ENCODE results near the gene ZNF277. TPM values are rescaled to one million over a fixed set of nuclear protein-coding genes. Genes with fewer than 3 reads are reported as not detected.

Gene ZNF277
- total RNA-seq, 4 donors from 2014 or later, result 17.1 to 38.4 (median 29.5) TPM

DNA sequence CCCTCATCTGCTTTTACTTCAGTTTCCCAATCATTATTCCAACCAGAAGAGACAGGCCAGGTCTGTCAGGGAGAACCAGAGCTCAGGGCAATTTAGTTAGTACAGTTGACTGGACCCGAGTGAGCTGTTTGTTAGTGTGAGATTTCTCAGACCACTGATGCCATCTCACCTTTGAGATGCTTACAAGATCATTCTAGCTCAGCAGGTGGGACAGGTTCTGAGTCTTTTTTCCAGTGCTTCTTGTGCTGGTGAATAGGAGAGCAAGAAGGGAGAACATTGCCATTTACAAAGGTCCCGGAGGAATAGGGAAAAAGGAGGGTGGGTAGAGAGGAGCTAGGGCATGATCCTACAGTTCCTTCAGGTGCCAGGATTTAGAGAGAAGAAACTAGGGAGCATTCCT, 131.4 kb downstream of the ZNF277 start:
- H3K27ac ChIP-seq, result no peak overlapping the region
- H3K4me1 ChIP-seq, result no peaks in the 10 kb centered on the region
- no peak for ATAC-seq
- peaks cover 0 to under 1% (median 0%) of the 10 kb centered on the region in 3 donors for H3K9me3 ChIP-seq
- no peaks in the 10 kb centered on the region for H3K27me3 ChIP-seq
- TF ChIP-seq POLR2AphosphoS5 (IDR thresholded peaks at IDR 0.05) (no peak), EP300 (IDR thresholded peaks at IDR 0.05) (no peak)
- WGBS, 2 donors (ENCODE audit: low coverage in 1 of 2), result 100% methylated on average over 1 of the region's 2 CpGs; no CpG with 5 or more reads in 1 of the 2 donors
- H3K4me3 ChIP-seq, result no peak overlapping the region
- H3K36me3 ChIP-seq, result peaks cover 0 to 81% of the 10 kb centered on the region in 2 donors

DNA sequence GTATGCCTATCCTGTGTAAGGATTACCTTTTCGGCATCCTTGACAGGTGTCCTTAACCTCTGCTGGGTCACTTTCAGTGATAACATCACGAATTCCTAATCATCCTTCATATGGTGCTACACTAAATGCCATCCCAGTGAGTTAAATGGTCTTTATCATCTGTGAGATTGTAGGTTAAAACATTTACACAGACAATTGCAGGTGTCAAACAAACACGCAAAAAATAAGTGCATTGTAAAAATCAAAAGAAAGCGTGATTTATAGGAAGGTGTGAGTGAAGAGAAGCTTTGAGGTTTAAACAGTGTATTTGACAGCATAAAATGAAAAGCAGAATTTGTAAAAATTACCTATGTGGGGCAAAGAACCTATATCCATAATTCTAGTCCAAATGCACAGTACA, 132.3 kb downstream of the ZNF277 start:
- TF ChIP-seq, protein P1, sequence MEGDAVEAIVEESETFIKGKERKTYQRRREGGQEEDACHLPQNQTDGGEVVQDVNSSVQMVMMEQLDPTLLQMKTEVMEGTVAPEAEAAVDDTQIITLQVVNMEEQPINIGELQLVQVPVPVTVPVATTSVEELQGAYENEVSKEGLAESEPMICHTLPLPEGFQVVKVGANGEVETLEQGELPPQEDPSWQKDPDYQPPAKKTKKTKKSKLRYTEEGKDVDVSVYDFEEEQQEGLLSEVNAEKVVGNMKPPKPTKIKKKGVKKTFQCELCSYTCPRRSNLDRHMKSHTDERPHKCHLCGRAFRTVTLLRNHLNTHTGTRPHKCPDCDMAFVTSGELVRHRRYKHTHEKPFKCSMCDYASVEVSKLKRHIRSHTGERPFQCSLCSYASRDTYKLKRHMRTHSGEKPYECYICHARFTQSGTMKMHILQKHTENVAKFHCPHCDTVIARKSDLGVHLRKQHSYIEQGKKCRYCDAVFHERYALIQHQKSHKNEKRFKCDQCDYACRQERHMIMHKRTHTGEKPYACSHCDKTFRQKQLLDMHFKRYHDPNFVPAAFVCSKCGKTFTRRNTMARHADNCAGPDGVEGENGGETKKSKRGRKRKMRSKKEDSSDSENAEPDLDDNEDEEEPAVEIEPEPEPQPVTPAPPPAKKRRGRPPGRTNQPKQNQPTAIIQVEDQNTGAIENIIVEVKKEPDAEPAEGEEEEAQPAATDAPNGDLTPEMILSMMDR (IDR thresholded peaks at IDR 0.05), result no peak
- no peak for TF ChIP-seq POLR2A (IDR thresholded peaks at IDR 0.05)
- no peak for TF ChIP-seq POLR2AphosphoS5 (IDR thresholded peaks at IDR 0.05)
- TF ChIP-seq EP300 (IDR thresholded peaks at IDR 0.05), result no peak
- Histone ChIP-seq H3K9me3 (peaks cover 0 to 8% (median 0%) of the 10 kb centered on the region in 3 donors), H3K4me3 (no peak overlapping the region), H3K27ac (no peak overlapping the region), H3K4me1 (no peaks in the 10 kb centered on the region), H3K27me3 (no peaks in the 10 kb centered on the region), H3K36me3 (peaks cover 0 to 84% of the 10 kb centered on the region in 2 donors)
- WGBS, 2 donors (ENCODE audit: low coverage in 1 of 2), result 98% methylated on average over 4 of the region's 4 CpGs
- no peak for ATAC-seq

DNA sequence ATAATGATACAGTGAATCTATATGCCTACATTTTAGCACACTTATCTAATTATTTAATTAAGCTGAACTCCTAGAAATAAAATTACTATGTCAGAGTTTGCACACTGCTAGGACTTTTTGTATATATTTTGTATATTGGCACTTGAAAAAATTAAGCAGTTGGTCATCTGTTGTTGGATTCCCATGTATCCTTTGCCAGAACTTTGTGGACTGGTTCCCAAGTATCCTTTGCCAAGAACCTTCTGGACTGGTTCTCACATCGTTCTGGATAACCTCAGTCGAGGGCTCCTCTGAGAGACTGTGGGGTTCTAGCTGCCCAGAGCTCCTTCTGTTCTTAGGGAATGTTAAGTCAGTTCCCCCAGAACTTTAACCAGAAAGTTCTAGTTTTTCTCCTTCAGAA, 135.0 kb downstream of the ZNF277 start:
- Histone ChIP-seq H3K27me3 (no peaks in the 10 kb centered on the region), H3K27ac (no peak overlapping the region)
- 56 to 67% methylated on average over 2 of the region's 2 CpGs for WGBS, 2 donors (ENCODE audit: low coverage in 1 of 2)

DNA sequence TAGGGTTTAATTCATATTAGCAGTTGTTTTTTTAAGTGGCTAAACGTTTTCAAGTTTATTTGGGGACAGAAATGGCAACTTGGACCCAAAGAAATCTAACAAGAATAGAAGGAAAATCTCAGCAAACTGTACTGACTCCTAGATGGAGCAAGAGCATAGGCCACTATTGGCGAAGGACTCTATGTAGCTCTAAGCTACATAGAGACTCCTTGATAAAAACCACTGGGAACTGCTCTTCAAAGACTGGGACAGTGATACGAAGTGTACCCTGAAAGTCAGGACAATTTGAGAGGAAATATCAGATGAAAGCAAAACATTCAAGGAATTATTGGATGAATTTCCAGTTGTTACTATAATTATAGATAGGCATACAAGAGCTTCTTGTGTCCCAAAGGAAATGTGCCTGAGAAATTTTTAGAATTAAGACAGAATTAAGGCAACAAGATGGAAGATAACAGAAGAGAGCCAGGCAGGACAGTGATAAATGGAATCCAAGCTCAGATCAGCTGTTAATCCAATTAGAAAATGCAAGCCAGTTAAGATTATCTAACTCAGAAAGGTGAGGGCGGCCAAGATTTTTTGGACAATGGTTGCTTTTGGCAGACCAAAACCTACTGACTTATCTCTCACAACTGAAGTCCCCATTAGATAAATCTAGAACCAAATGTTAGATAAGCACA, 140.0 kb downstream of the ZNF277 start:
- no peaks in the 10 kb centered on the region for H3K27me3 ChIP-seq
- peaks cover 0 to 16% (median 0%) of the 10 kb centered on the region in 3 donors for H3K9me3 ChIP-seq
- H3K36me3 ChIP-seq, result peaks cover 0 to 36% of the 10 kb centered on the region in 2 donors
- no peak overlapping the region for H3K4me3 ChIP-seq
- H3K4me1 ChIP-seq, result no peaks in the 10 kb centered on the region
- ATAC-seq, result no peak
- no peak overlapping the region for H3K27ac ChIP-seq
- 71% methylated on average over 4 of the region's 4 CpGs for WGBS, 2 donors (ENCODE audit: low coverage in 1 of 2)
- TF ChIP-seq POLR2AphosphoS5 (IDR thresholded peaks at IDR 0.05) (no peak), POLR2A (IDR thresholded peaks at IDR 0.05) (no peak), EP300 (IDR thresholded peaks at IDR 0.05) (no peak)
- TF ChIP-seq, protein P1 (IDR thresholded peaks at IDR 0.05), result no peak

More for the DNA sequence above, 135.0 kb downstream of the ZNF277 start:
- Histone ChIP-seq H3K4me3 (no peak overlapping the region), H3K36me3 (peaks cover 0 to 85% of the 10 kb centered on the region in 2 donors), H3K9me3 (peaks cover 0 to 8% (median 0%) of the 10 kb centered on the region in 3 donors), H3K4me1 (no peaks in the 10 kb centered on the region)
- no peak for ATAC-seq
- TF ChIP-seq EP300 (IDR thresholded peaks at IDR 0.05) (no peak), POLR2A (IDR thresholded peaks at IDR 0.05) (no peak)
- TF ChIP-seq, protein P1 (IDR thresholded peaks at IDR 0.05), result no peak

DNA sequence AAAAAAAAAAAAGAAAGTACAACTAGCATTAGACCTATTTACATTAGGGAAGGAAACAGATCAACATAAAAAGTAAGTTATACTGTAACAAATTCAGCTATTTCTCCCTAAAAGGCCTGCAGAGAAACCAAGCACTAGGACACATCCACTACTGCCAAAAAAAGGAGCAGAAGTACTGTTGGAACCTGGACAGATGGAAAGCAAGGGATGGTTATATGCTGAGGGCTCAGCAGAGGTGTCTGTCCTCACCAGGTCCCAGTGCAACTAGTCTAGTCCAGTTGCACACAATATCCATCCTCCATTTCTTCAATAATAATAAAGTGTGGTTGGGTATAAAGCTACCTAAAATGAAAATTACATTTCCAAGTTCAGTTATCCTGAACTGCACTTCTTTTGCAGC, 140.6 kb downstream of the ZNF277 start:
- H3K4me1 ChIP-seq, result no peaks in the 10 kb centered on the region
- H3K27ac ChIP-seq, result no peak overlapping the region
- no peak for ATAC-seq
- H3K9me3 ChIP-seq, result peaks cover 0 to 16% (median 0%) of the 10 kb centered on the region in 3 donors
- TF ChIP-seq EP300 (IDR thresholded peaks at IDR 0.05) (no peak), POLR2AphosphoS5 (IDR thresholded peaks at IDR 0.05) (no peak), POLR2A (IDR thresholded peaks at IDR 0.05) (no peak)
- TF ChIP-seq, protein P1 (IDR thresholded peaks at IDR 0.05), result no peak
- no peaks in the 10 kb centered on the region for H3K27me3 ChIP-seq
- peaks cover 0 to 30% of the 10 kb centered on the region in 2 donors for H3K36me3 ChIP-seq
- no peak overlapping the region for H3K4me3 ChIP-seq
